B cell (primary cell): ENCODE measurements around the gene SIK3. TPM values are rescaled to one million over a fixed set of nuclear protein-coding genes. Genes with fewer than 3 reads are reported as not detected.
A peak's percentile ranks its signal among the peaks of the same experiment; 100 is the strongest.

ENCODE experiments used
- ATAC-seq: fragments of 200-7000 bp; cut with Tn5 transposase; one replicate; pipeline ENCODE4 v1.10.0; 2021; ENCODE audit warnings: low read depth, mild to moderate bottlenecking, moderate number of reproducible peaks, moderate library complexity
- CTCF ChIA-PET: fragments of 350-600 bp; sonication (Branson Sonifier 250); formaldehyde crosslinking; loops from one replicate; lab custom pipeline; 2021; ENCODE audit warnings: antibody characterized with exemption, inconsistent platforms; lab: Charles Lee
- POLR2A ChIA-PET: fragments of 350-600 bp; sonication (Branson Sonifier 250); formaldehyde crosslinking; loops from one replicate; lab custom pipeline; 2021; ENCODE audit warnings: antibody characterized with exemption; lab: Charles Lee
- DNase-seq: peaks from one replicate; pipeline ENCODE4 v3.0.0; 2013
- H2AFZ ChIP-seq: 2 replicates; pipeline ENCODE4 v1.6.1; 2012; ENCODE audit warnings: mild to moderate bottlenecking, low read depth, low read length; ENCODE audit not compliant: insufficient read depth, poor library complexity, severe bottlenecking
- H3K27ac ChIP-seq, 2 donors: 1 replicate in 1 of 2; 2 replicates in 1 of 2; pipeline ENCODE4 v1.5.1; 2012 to 2013; ENCODE audit warnings: low read length in 2 of 2, mild to moderate bottlenecking in 2 of 2, moderate library complexity in 1 of 2
- H3K27me3 ChIP-seq, 4 experiments: fragments of 200-600 bp in 1 of 4; sonication (generic) in 1 of 4; replicated peaks in 1 of 4; 1 replicate in 2 of 4; 2 replicates in 2 of 4; pipeline versions ENCODE4 v1.6.1 to v1.7.0; 2013 to 2016; ENCODE audit warnings: low read length in 3 of 4, mild to moderate bottlenecking in 2 of 4, mixed read lengths in 1 of 4, moderate library complexity in 1 of 4; ENCODE audit not compliant: insufficient read depth in 4 of 4, control insufficient read depth in 3 of 4; ENCODE audit errors: control extremely low read depth in 1 of 4
- H3K36me3 ChIP-seq, 2 experiments: replicated peaks in 1 of 2; 1 replicate in 1 of 2; 2 replicates in 1 of 2; pipeline versions ENCODE4 v1.6.1 to v1.7.1; 2013; ENCODE audit warnings: low read length in 1 of 2; ENCODE audit not compliant: insufficient read depth in 2 of 2, control insufficient read depth in 1 of 2; ENCODE audit errors: control extremely low read depth in 1 of 2, extremely low read depth in 1 of 2
- H3K4me1 ChIP-seq, 2 donors: fragments of 200-600 bp in 1 of 2; sonication (generic) in 1 of 2; 1 replicate in 1 of 2; 2 replicates in 1 of 2; pipeline versions ENCODE4 v1.5.1 to v1.6.1; 2013 to 2017; ENCODE audit warnings: low read length in 2 of 2; ENCODE audit not compliant: control insufficient read depth in 2 of 2, insufficient read depth in 2 of 2
- H3K4me2 ChIP-seq: replicated peaks from 2 replicates; pipeline ENCODE3; 2012; ENCODE audit warnings: mild to moderate bottlenecking, low read depth, low read length; ENCODE audit not compliant: poor library complexity, severe bottlenecking
- H3K4me3 ChIP-seq, 5 experiments: fragments of 200-600 bp in 1 of 5; sonication (generic) in 1 of 5; 1 replicate in 3 of 5; 2 replicates in 2 of 5; pipeline versions ENCODE4 v1.5.1 to v1.7.0; 2011 to 2016; ENCODE audit warnings: low read length in 4 of 5, mild to moderate bottlenecking in 4 of 5, low read depth in 2 of 5, control low read depth in 1 of 5, moderate library complexity in 1 of 5; ENCODE audit not compliant: insufficient read depth in 1 of 5; ENCODE audit errors: control extremely low read depth in 1 of 5, extremely low read depth in 1 of 5
- H3K79me2 ChIP-seq: fragments of 200-600 bp; sonication (generic); one replicate; pipeline ENCODE4 v1.6.0; 2016; ENCODE audit warnings: low read length; ENCODE audit not compliant: control insufficient read depth, insufficient read depth
- H3K9ac ChIP-seq: fragments of 200-600 bp; sonication (generic); 2 replicates; pipeline ENCODE4 v1.6.1; 2017; ENCODE audit warnings: mild to moderate bottlenecking, low read length, moderate library complexity
- H3K9me3 ChIP-seq, 3 donors: one replicate each; pipeline versions ENCODE4 v1.6.1 to v1.7.1; 2013; ENCODE audit warnings: low read length in 2 of 3; ENCODE audit not compliant: control insufficient read depth in 2 of 3, insufficient read depth in 1 of 3; ENCODE audit errors: control extremely low read depth in 1 of 3
- H4K20me1 ChIP-seq: 2 replicates; pipeline ENCODE4 v1.6.0; 2012; ENCODE audit warnings: mild to moderate bottlenecking, low read length; ENCODE audit not compliant: insufficient read depth, control insufficient read depth, poor library complexity, severe bottlenecking
- H3K27ac Mint-ChIP-seq: one replicate; pipeline ENCODE4 v1.8.0; 2021; ENCODE audit warnings: mixed read lengths
- H3K27me3 Mint-ChIP-seq: one replicate; pipeline ENCODE4 v1.8.0; 2021; ENCODE audit warnings: mixed read lengths
- H3K4me1 Mint-ChIP-seq: one replicate; pipeline ENCODE4 v1.8.0; 2021; ENCODE audit warnings: mixed read lengths
- H3K4me3 Mint-ChIP-seq: one replicate; pipeline ENCODE4 v1.8.0; 2021; ENCODE audit warnings: mixed read lengths
- H3K9me3 Mint-ChIP-seq: one replicate; pipeline ENCODE4 v1.8.0; 2022; ENCODE audit warnings: mixed read lengths; ENCODE audit not compliant: insufficient read depth
- CTCF ChIP-seq: fragments of 200-600 bp; IDR thresholded peaks from one replicate; pipeline ENCODE4 v1.8.0; 2022; ENCODE audit warnings: antibody characterized with exemption, mild to moderate bottlenecking
- EZH2 ChIP-seq: IDR thresholded peaks from 2 replicates; pipeline ENCODE4 v1.6.1; 2012; ENCODE audit warnings: borderline replicate concordance, low read depth, mild to moderate bottlenecking, moderate library complexity, low read length; ENCODE audit not compliant: insufficient read depth, poor library complexity, severe bottlenecking
- WGBS: methylation state at CpG from one replicate; pipeline ENCODE4 v1.1.5; 2013; ENCODE audit warnings: missing lambda C conversion rate; ENCODE audit not compliant: insufficient coverage; 5-methylcytosine and 5-hydroxymethylcytosine counted together
- intact Hi-C: fragments of 100-400 bp; cut with micrococcal nuclease; formaldehyde crosslinking; loops from one replicate; pipeline ENCODE4 v1.10.0; 2022
- polyA plus RNA-seq: library from polyadenylated mRNA; depleted of rRNA; stranded (reverse); fragments of >200 nt; gene quantifications from 2 replicates; pipeline ENCODE4 v1.2.3, GENCODE V29; 2012
- total RNA-seq, 2 donors: library from RNA; stranded (reverse); fragments of 120-200 nt in 1 of 2; gene quantifications; 1 replicate in 1 of 2; 2 replicates in 1 of 2; pipeline versions ENCODE4 v1.2.3 to v1.2.4, GENCODE V29; 2013 to 2022

Gene SIK3
- total and polyA plus RNA-seq, 2 donors (not counting 1 experiment from before 2014, with no cell fraction given): 36.5 to 180 TPM

DNA sequence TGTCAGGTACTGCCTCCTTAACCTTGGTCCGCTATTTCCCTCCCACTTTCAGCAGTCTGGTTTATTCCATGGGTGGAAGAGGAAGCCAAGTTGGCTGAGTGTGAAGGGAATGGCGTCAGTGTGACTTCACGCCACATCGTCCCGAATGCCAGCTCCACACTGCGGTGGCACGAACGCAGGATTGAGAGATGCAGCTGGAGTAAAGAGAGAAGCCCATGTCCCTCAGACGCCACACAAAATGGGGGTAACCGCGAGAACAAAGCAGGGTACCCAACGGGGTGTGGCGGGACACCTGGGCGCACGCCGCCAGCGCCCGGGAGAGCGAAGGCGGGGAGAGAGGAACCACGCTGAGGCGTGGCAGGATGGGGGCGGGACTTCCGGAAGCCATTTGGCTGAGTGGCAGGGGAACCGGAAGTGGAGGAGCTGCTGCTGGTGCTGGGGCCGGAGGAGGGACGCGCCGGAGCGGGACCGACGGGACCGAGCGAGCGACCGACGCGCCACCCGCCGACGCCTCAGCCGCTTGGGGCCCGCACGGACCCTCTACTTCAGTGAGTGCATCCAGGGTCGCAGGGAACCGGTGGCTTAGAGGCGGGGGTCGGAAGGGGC lies 45.7 kb upstream of the SIK3 start, which contains the start of gene PAFAH1B2:
PAFAH1B2 (plus strand) TSS at position 417 of the 606 bp plus-strand sequence. CDS start 8,161 bp downstream, outside the sequence.
- Histone ChIP-seq H3K4me2 (peak within 1 kb of the TSS; percentile 86), H3K79me2 (peaks cover 55% of the 10 kb centered on the region), H3K4me1 (peaks cover 20 to 25% of the 10 kb centered on the region in 2 donors), H3K9me3 (no peaks in the 10 kb centered on the region), H2AFZ (peak within 1 kb of the TSS; percentile 92), H3K36me3 (peaks cover 0 to 19% of the 10 kb centered on the region in 2 experiments), H3K9ac (peak within 1 kb of the TSS; percentile 83), H3K4me3 (peak within 1 kb of the TSS; percentile 78 to 88 (median 82)), H4K20me1 (peaks cover 38% of the 10 kb centered on the region), H3K27me3 (no peaks in the 10 kb centered on the region), H3K27ac (peak within 1 kb of the TSS; percentile 80 to 87)
- intact Hi-C loops: loop anchor here (1.0 to 10.0 kb wide), 6 partner anchors 34 to 371 kb away; partner anchors contain the start of genes CEP164, PCSK7, RNF214 and SIDT2
- DNase-seq: peak; percentile 98
- peak within 1 kb of the TSS; percentile 98 for H3K27ac Mint-ChIP-seq
- TF ChIP-seq CTCF (no peak), EZH2 (no peak)
- WGBS: under 1% methylated on average over 41 of the region's 48 CpGs
- H3K9me3 Mint-ChIP-seq: no peaks in the 10 kb centered on the region
- CTCF ChIA-PET: interaction anchor here (0.5 to 4.0 kb wide), 11 partner anchors 27 to 263 kb away, joined by 3 to 38 read pairs (median 4); partner anchors contain the start of genes PCSK7, RNF214 and SIDT2
- peaks cover 8% of the 10 kb centered on the region for H3K27me3 Mint-ChIP-seq
- peaks cover 36% of the 10 kb centered on the region for H3K4me1 Mint-ChIP-seq
- POLR2A ChIA-PET: interaction anchor here (0.5 to 3.4 kb wide), 18 partner anchors 10 to 371 kb away, joined by 3 to 34 read pairs (median 5); partner anchors contain the start of genes BUD13, CEP164, PCSK7 and RNF214
- peak; percentile 85 for ATAC-seq
- peak within 1 kb of the TSS; percentile 95 for H3K4me3 Mint-ChIP-seq
